NCI-H1417 treated with DMSO at 0.1 percent for 48 hours (cell line): Measurements from ENCODE around the gene NKAIN2.

ENCODE experiments used
- DNase-seq: peaks from one replicate; lab custom pipeline; 2025; lab: John Stamatoyannopoulos, UW

NKAIN2 gene

GRCh38 chr6:124769811-124770544 lies 966.3 kb downstream of the NKAIN2 start:
- no peak for DNase-seq

- DNase-seq, result no peak
These were observed 967.1 kb downstream of the NKAIN2 start for GRCh38 chr6:124770784-124771183.

GRCh38 chr6:124772733-124773319 lies 969.2 kb downstream of the NKAIN2 start:
- no peak for DNase-seq

- no peak for DNase-seq
These were observed 971.5 kb downstream of the NKAIN2 start for GRCh38 chr6:124775121-124775520.

GRCh38 chr6:124777863-124778262 lies 974.2 kb downstream of the NKAIN2 start:
- DNase-seq, result no peak

- no peak for DNase-seq
These were observed 977.0 kb downstream of the NKAIN2 start for GRCh38 chr6:124780623-124781022.

GRCh38 chr6:124783344-124783743 lies 979.7 kb downstream of the NKAIN2 start:
- no peak for DNase-seq

GRCh38 chr6:124791156-124791555 lies 987.5 kb downstream of the NKAIN2 start:
- no peak for DNase-seq

GRCh38 chr6:124792386-124792785 lies 988.7 kb downstream of the NKAIN2 start:
- no peak for DNase-seq

GRCh38 chr6:124793398-124793797 lies 989.7 kb downstream of the NKAIN2 start:
- no peak for DNase-seq

GRCh38 chr6:124795643-124796463 lies 992.2 kb downstream of the NKAIN2 start:
- peak; percentile 32 for DNase-seq

GRCh38 chr6:124796464-124796970 lies 992.9 kb downstream of the NKAIN2 start:
- DNase-seq, result no peak

- no peak for DNase-seq
These were observed 993.6 kb downstream of the NKAIN2 start for GRCh38 chr6:124797224-124797623.

- no peak for DNase-seq
These were observed 995.4 kb downstream of the NKAIN2 start for GRCh38 chr6:124798942-124799496.

GRCh38 chr6:124799638-124800037 lies 996.0 kb downstream of the NKAIN2 start:
- no peak for DNase-seq

- no peak for DNase-seq
These were observed 996.6 kb downstream of the NKAIN2 start for GRCh38 chr6:124800222-124800621.

- DNase-seq, result no peak
These were observed 1008.4 kb downstream of the NKAIN2 start for GRCh38 chr6:124812067-124812466.

- DNase-seq, result no peak
These were observed 1015.7 kb downstream of the NKAIN2 start for GRCh38 chr6:124819346-124819745.

- no peak for DNase-seq
These were observed 1018.5 kb downstream of the NKAIN2 start for GRCh38 chr6:124822204-124822613.

- no peak for DNase-seq
These were observed 1019.1 kb downstream of the NKAIN2 start for GRCh38 chr6:124822721-124823120.

- no peak for DNase-seq
These were observed 1019.8 kb downstream of the NKAIN2 start for GRCh38 chr6:124823240-124824111.
